HG02610 (cell line): ENCODE results near the gene SPRR2E.
"Not testable (repeated sequence)": the region's sequence is repeated elsewhere in the genome, so short reads cannot be mapped to it uniquely, and the experiment has no call there.

Source experiments
- ATAC-seq: cut with Tn5 transposase; IDR thresholded peaks from one replicate; pipeline ENCODE4 v1.9.1; 2021; ENCODE audit warnings: mild to moderate bottlenecking, moderate library complexity; ENCODE audit not compliant: unreplicated experiment

Gene SPRR2E

GRCh38 chr1:153094426-153094825 is at the start of gene SPRR2E:
SPRR2E (minus strand) TSS chr1:153094526; CDS start chr1:153093751, 775 bp downstream.
- ATAC-seq: no peak

- ATAC-seq: no peak
Measured at GRCh38 chr1:153141377-153141776, 47.1 kb upstream of the SPRR2E start.

- no peak for ATAC-seq
Measured at GRCh38 chr1:153140484-153140883, 46.2 kb upstream of the SPRR2E start.

- no peak for ATAC-seq
Measured at GRCh38 chr1:153133743-153134142, 39.4 kb upstream of the SPRR2E start.

- ATAC-seq: no peak
Measured at GRCh38 chr1:153133267-153133666, 38.9 kb upstream of the SPRR2E start.

GRCh38 chr1:153128688-153129087 is 34.4 kb upstream of the SPRR2E start:
- not testable (repeated sequence) for ATAC-seq

GRCh38 chr1:153127296-153127695 is 33.0 kb upstream of the SPRR2E start:
- no peak for ATAC-seq

- no peak for ATAC-seq
Measured at GRCh38 chr1:153125536-153125935, 31.2 kb upstream of the SPRR2E start.

GRCh38 chr1:153123793-153124192 is 29.5 kb upstream of the SPRR2E start:
- ATAC-seq: not testable (repeated sequence)

GRCh38 chr1:153122831-153123421 is 28.6 kb upstream of the SPRR2E start:
- ATAC-seq: peak; percentile 75

GRCh38 chr1:153120945-153121344 is 26.6 kb upstream of the SPRR2E start:
- no peak for ATAC-seq

GRCh38 chr1:153119491-153119971 is 25.2 kb upstream of the SPRR2E start:
- no peak for ATAC-seq

GRCh38 chr1:153115264-153115663 is 20.9 kb upstream of the SPRR2E start:
- not testable (repeated sequence) for ATAC-seq

- ATAC-seq: no peak
Measured at GRCh38 chr1:153113416-153113815, 19.1 kb upstream of the SPRR2E start, which contains the start of gene SPRR2F. SPRR2F (minus strand) TSS chr1:153113516; CDS start chr1:153112733, 783 bp downstream.

- not testable (repeated sequence) for ATAC-seq
Measured at GRCh38 chr1:153112454-153112853, 18.1 kb upstream of the SPRR2E start.

GRCh38 chr1:153100245-153100644 is 5.9 kb upstream of the SPRR2E start:
- ATAC-seq: no peak

- no peak for ATAC-seq
Measured at GRCh38 chr1:153099461-153100045, 5.2 kb upstream of the SPRR2E start.

GRCh38 chr1:153095764-153096163 is 1.4 kb upstream of the SPRR2E start:
- no peak for ATAC-seq

- ATAC-seq: no peak
Measured at GRCh38 chr1:153087652-153088051, 6.7 kb downstream of the SPRR2E start.

GRCh38 chr1:153081736-153082135 is 12.6 kb downstream of the SPRR2E start:
- ATAC-seq: no peak

GRCh38 chr1:153072806-153073726 is 21.3 kb downstream of the SPRR2E start:
- ATAC-seq: no peak
